ENCODE results near the gene AGBL4. TPM values are rescaled to one million over a fixed set of nuclear protein-coding genes. Genes with fewer than 3 reads are reported as not detected.

The AGBL4 gene
- total and polyA plus RNA-seq, 2 of the 4 experiments (the other 2 are of a cell fraction) = not detected

DNA sequence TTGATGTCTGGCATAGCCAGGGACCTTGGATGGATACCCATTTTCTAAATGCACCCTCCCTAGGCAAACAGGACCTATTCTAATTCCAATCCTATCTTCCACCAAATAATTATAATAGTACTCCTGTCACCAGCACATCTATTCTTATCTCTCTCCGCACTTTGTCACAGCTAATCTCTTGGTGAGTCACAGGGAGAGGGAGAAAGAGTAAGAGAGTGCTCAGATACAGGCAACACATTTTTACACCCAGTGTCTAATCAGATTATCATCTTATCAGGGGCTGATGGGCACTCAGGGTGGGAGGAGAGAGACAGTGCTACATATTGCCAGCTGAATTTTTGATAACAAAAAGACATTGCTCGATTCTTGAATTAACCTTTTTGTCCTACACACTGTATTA, 972.1 kb downstream of the AGBL4 start:
- no peak overlapping the region for H3K23ac ChIP-seq (ENCODE audit: low read depth, low read length)
- no peak overlapping the region for H2BK20ac ChIP-seq (ENCODE audit: low read depth, low read length)
- intact Hi-C loops (cut with micrococcal nuclease) (no loop called here), dilution Hi-C loops (cut with HindIII; ENCODE audit: low sequenced_read_pairs, unreplicated experiment) (no loop called here), in situ Hi-C loops (cut with MboI; ENCODE audit: low sequenced_read_pairs) (no loop called here)
- H3K4me2 ChIP-seq (ENCODE audit: low read depth, low read length) = no peak overlapping the region
- H3K9ac ChIP-seq (ENCODE audit: low read depth, low read length) = no peak overlapping the region
- no peak overlapping the region for H3K27ac ChIP-seq (ENCODE audit: insufficient read depth, low read length)
- 100% methylated on average over 1 of the region's 2 CpGs; no CpG with 5 or more reads in 1 of the 2 experiments for WGBS, 2 experiments (ENCODE audit: extremely low coverage in 2 of 2, insufficient read length in 1 of 2)
- H2BK120ac ChIP-seq (ENCODE audit: low read depth, low read length) = no peak overlapping the region
- DNase-seq (no peak), ATAC-seq (ENCODE audit: low read depth) (no peak)
- H3K4me1 ChIP-seq (ENCODE audit: control insufficient read depth, insufficient read depth, low read length) = no peaks in the 10 kb centered on the region
- H4K8ac ChIP-seq (ENCODE audit: low read depth in 2 of 2, low read length in 2 of 2) = no peak overlapping the region
- POLR2A ChIA-PET (ENCODE audit: unreplicated experiment) = no interaction called here
- H4K20me1 ChIP-seq (ENCODE audit: insufficient read depth, low read length) = no peaks in the 10 kb centered on the region
- no peaks in the 10 kb centered on the region for H3K79me1 ChIP-seq (ENCODE audit: low read depth in 1 of 2, low read length in 2 of 2)
- H3K56ac ChIP-seq (ENCODE audit: extremely low read depth, insufficient read depth, low read length) = no peak overlapping the region
- H4K5ac ChIP-seq (ENCODE audit: low read depth, low read length) = no peak overlapping the region
- no peak overlapping the region for H2AK5ac ChIP-seq (ENCODE audit: low read depth, low read length)
- no peak overlapping the region for H2BK5ac ChIP-seq (ENCODE audit: low read depth, low read length, poor library complexity, severe bottlenecking)
- no peak overlapping the region for H2AK9ac ChIP-seq (replicated peaks; ENCODE audit: low read depth, low read length, poor library complexity)
- BruUV-seq (replicated peaks) = no TSS peak
- TF ChIP-seq CHD1 (IDR thresholded peaks at IDR 0.05; ENCODE audit: low read depth, low read length) (no peak), SMC3 (IDR thresholded peaks at IDR 0.05; ENCODE audit: low read depth, low read length) (no peak), ELK1 (IDR thresholded peaks at IDR 0.05; ENCODE audit: borderline replicate concordance, low read depth, low read length) (no peak), MXI1 (IDR thresholded peaks at IDR 0.05; ENCODE audit: borderline replicate concordance, low read depth, low read length) (no peak), POLR2A (IDR thresholded peaks at IDR 0.05; ENCODE audit: low read depth, low read length) (no peak), RAD21 (IDR thresholded peaks at IDR 0.05; ENCODE audit: low read length) (no peak), NFE2L2 (IDR thresholded peaks at IDR 0.05; ENCODE audit: low read depth, low read length) (no peak)
- H2BK15ac ChIP-seq (ENCODE audit: low read depth, low read length) = no peak overlapping the region
- H3K4ac ChIP-seq (ENCODE audit: low read depth, low read length) = no peak overlapping the region
- no peak overlapping the region for H2AFZ ChIP-seq (replicated peaks; ENCODE audit: low read length, poor library complexity)
- no peaks in the 10 kb centered on the region for H3K36me3 ChIP-seq (ENCODE audit: control insufficient read depth, insufficient read depth, low read length)
- H3K14ac ChIP-seq (replicated peaks; ENCODE audit: low read depth, low read length) = no peak overlapping the region
- CTCF ChIA-PET = no interaction called here
- H3K4me3 ChIP-seq (ENCODE audit: insufficient read depth, low read depth, low read length) = no peak overlapping the region
- no peak overlapping the region for H3K18ac ChIP-seq (ENCODE audit: low read depth, low read length)
- H4K91ac ChIP-seq (ENCODE audit: insufficient read depth, low read depth, low read length) = no peak overlapping the region
- peaks cover 6% of the 10 kb centered on the region for H3K9me3 ChIP-seq (ENCODE audit: control insufficient read depth, insufficient read depth, low read length)
- no peaks in the 10 kb centered on the region for H3K9me1 ChIP-seq (ENCODE audit: insufficient read depth, low read length)
- no peaks in the 10 kb centered on the region for H3K27me3 ChIP-seq (ENCODE audit: control insufficient read depth, insufficient read depth, low read length)
